IMR-90 (cell line): Measurements from ENCODE around the gene SLC22A16. TPM values are rescaled to one million over a fixed set of nuclear protein-coding genes. Genes with fewer than 3 reads are reported as not detected.

Source experiments
- ATAC-seq: fragments of 200-7000 bp; cut with Tn5 transposase; 2 replicates; pipeline ENCODE4 v1.9.1; 2020; ENCODE audit warnings: low read depth, mild to moderate bottlenecking, moderate library complexity
- BruUV-seq: library from RNA; stranded (reverse); fragments of 400-500 nt; replicated peaks from 2 replicates; lab custom pipeline; 2021; lab: Mats Ljungman, UMichigan
- CTCF ChIA-PET: fragments of 300-600 bp; formaldehyde crosslinking; extraction: SDS; loops from one replicate; lab custom pipeline; 2021; ENCODE audit warnings: antibody characterized with exemption; lab: Yijun Ruan, JAX
- POLR2A ChIA-PET: fragments of 300-600 bp; sonication (Branson Sonifier 250); formaldehyde crosslinking; loops from one replicate; lab custom pipeline; 2022; ENCODE audit warnings: antibody characterized with exemption; ENCODE audit not compliant: unreplicated experiment; lab: Charles Lee
- DNase-seq: peaks from one replicate; pipeline ENCODE4 v3.0.0; 2013
- H2AFZ ChIP-seq: replicated peaks from 2 replicates; pipeline ENCODE3; 2013; ENCODE audit warnings: low read length, mild to moderate bottlenecking; ENCODE audit not compliant: poor library complexity
- H2AK5ac ChIP-seq: 2 replicates; pipeline ENCODE4 v1.6.1; 2013; ENCODE audit warnings: low read depth, low read length, inconsistent platforms
- H2AK9ac ChIP-seq: replicated peaks from 2 replicates; pipeline ENCODE3; 2013; ENCODE audit warnings: mild to moderate bottlenecking, low read depth, low read length, moderate library complexity; ENCODE audit not compliant: poor library complexity
- H2BK120ac ChIP-seq: 2 replicates; pipeline ENCODE4 v1.6.1; 2013; ENCODE audit warnings: low read depth, low read length, inconsistent platforms
- H2BK15ac ChIP-seq: 3 replicates; pipeline ENCODE4 v1.6.1; 2013; ENCODE audit warnings: low read depth, low read length, inconsistent platforms
- H2BK20ac ChIP-seq: 2 replicates; pipeline ENCODE4 v1.6.1; 2013; ENCODE audit warnings: low read depth, mild to moderate bottlenecking, inconsistent platforms, low read length, moderate library complexity
- H2BK5ac ChIP-seq: 2 replicates; pipeline ENCODE4 v1.6.1; 2013; ENCODE audit warnings: mild to moderate bottlenecking, low read depth, low read length, inconsistent platforms; ENCODE audit not compliant: poor library complexity, severe bottlenecking
- H3K14ac ChIP-seq: replicated peaks from 2 replicates; pipeline ENCODE4 v1.6.1; 2013; ENCODE audit warnings: low read depth, low read length, inconsistent platforms
- H3K18ac ChIP-seq: 2 replicates; pipeline ENCODE4 v1.6.1; 2013; ENCODE audit warnings: low read depth, low read length, control low read depth
- H3K23ac ChIP-seq: 2 replicates; pipeline ENCODE4 v1.6.1; 2013; ENCODE audit warnings: low read depth, low read length, inconsistent platforms
- H3K27ac ChIP-seq: 2 replicates; pipeline ENCODE4 v1.5.1; 2013; ENCODE audit warnings: mild to moderate bottlenecking, control low read depth, low read length; ENCODE audit not compliant: insufficient read depth
- H3K27me3 ChIP-seq: 2 replicates; pipeline ENCODE4 v1.6.1; 2013; ENCODE audit warnings: low read length; ENCODE audit not compliant: control insufficient read depth, insufficient read depth
- H3K36me3 ChIP-seq: 2 replicates; pipeline ENCODE4 v1.6.1; 2013; ENCODE audit warnings: low read length, mixed read lengths; ENCODE audit not compliant: control insufficient read depth, insufficient read depth
- H3K4ac ChIP-seq: 2 replicates; pipeline ENCODE4 v1.6.1; 2013; ENCODE audit warnings: low read depth, low read length, inconsistent platforms
- H3K4me1 ChIP-seq: 2 replicates; pipeline ENCODE4 v1.6.1; 2013; ENCODE audit warnings: low read length, mixed read lengths; ENCODE audit not compliant: control insufficient read depth, insufficient read depth
- H3K4me2 ChIP-seq: 2 replicates; pipeline ENCODE4 v1.6.1; 2013; ENCODE audit warnings: low read depth, mild to moderate bottlenecking, control low read depth, low read length, moderate library complexity
- H3K4me3 ChIP-seq: 2 replicates; pipeline ENCODE4 v1.5.1; 2013; ENCODE audit warnings: low read depth, mild to moderate bottlenecking, control low read depth, low read length, moderate library complexity; ENCODE audit not compliant: insufficient read depth
- H3K56ac ChIP-seq: 2 replicates; pipeline ENCODE4 v1.6.1; 2013; ENCODE audit warnings: low read length, inconsistent platforms; ENCODE audit not compliant: insufficient read depth; ENCODE audit errors: extremely low read depth
- H3K79me1 ChIP-seq, 2 experiments: 2 replicates each; pipeline ENCODE4 v1.6.1; 2013; ENCODE audit warnings: low read length in 2 of 2, inconsistent platforms in 1 of 2, low read depth in 1 of 2
- H3K9ac ChIP-seq: 2 replicates; pipeline ENCODE4 v1.6.1; 2013; ENCODE audit warnings: low read depth, low read length, control low read depth
- H3K9me1 ChIP-seq: 2 replicates; pipeline ENCODE4 v1.6.1; 2013; ENCODE audit warnings: low read length, inconsistent platforms; ENCODE audit not compliant: insufficient read depth
- H3K9me3 ChIP-seq: 2 replicates; pipeline ENCODE4 v1.6.1; 2013; ENCODE audit warnings: low read length; ENCODE audit not compliant: control insufficient read depth, insufficient read depth
- H4K20me1 ChIP-seq: 2 replicates; pipeline ENCODE4 v1.6.1; 2013; ENCODE audit warnings: low read length, inconsistent platforms; ENCODE audit not compliant: insufficient read depth
- H4K5ac ChIP-seq: 2 replicates; pipeline ENCODE4 v1.6.1; 2013; ENCODE audit warnings: mild to moderate bottlenecking, low read depth, low read length, control low read depth
- H4K8ac ChIP-seq, 2 experiments: 2 replicates each; pipeline ENCODE4 v1.6.1; 2013; ENCODE audit warnings: low read depth in 2 of 2, low read length in 2 of 2, control low read depth in 1 of 2, inconsistent platforms in 1 of 2
- H4K91ac ChIP-seq: 2 replicates; pipeline ENCODE4 v1.6.1; 2013; ENCODE audit warnings: low read depth, low read length, inconsistent platforms; ENCODE audit not compliant: insufficient read depth
- BHLHE40 ChIP-seq: fragments of 150-350 bp; IDR thresholded peaks from 2 replicates; pipeline ENCODE4 v1.6.1; 2016; ENCODE audit warnings: mild to moderate bottlenecking, low read depth, low read length
- CEBPB ChIP-seq: IDR thresholded peaks from 2 replicates; pipeline ENCODE4 v1.6.1; 2012; ENCODE audit warnings: low read depth, low read length, improper control_type of control experiment
- CHD1 ChIP-seq: IDR thresholded peaks from 2 replicates; pipeline ENCODE4 v1.6.1; 2012; ENCODE audit warnings: low read depth, low read length, improper control_type of control experiment
- FOS ChIP-seq: fragments of 150-350 bp; IDR thresholded peaks from 2 replicates; pipeline ENCODE4 v1.6.1; 2016; ENCODE audit warnings: low read depth, low read length
- MAFK ChIP-seq: IDR thresholded peaks from 2 replicates; pipeline ENCODE4 v1.6.1; 2012; ENCODE audit warnings: low read depth, low read length, improper control_type of control experiment
- MAZ ChIP-seq: IDR thresholded peaks from 2 replicates; pipeline ENCODE4 v1.6.1; 2012; ENCODE audit warnings: low read depth, mild to moderate bottlenecking, low read length, improper control_type of control experiment, moderate library complexity, borderline replicate concordance
- MXI1 ChIP-seq: IDR thresholded peaks from 2 replicates; pipeline ENCODE4 v1.6.1; 2012; ENCODE audit warnings: low read depth, mild to moderate bottlenecking, low read length, moderate library complexity, borderline replicate concordance
- NFE2L2 ChIP-seq: fragments of 150-350 bp; IDR thresholded peaks from 2 replicates; pipeline ENCODE4 v1.6.1; 2016; ENCODE audit warnings: low read depth, mild to moderate bottlenecking, low read length
- POLR2A ChIP-seq: IDR thresholded peaks from 2 replicates; pipeline ENCODE4 v1.6.1; 2012; ENCODE audit warnings: mild to moderate bottlenecking, low read depth, low read length
- RAD21 ChIP-seq: IDR thresholded peaks from 2 replicates; pipeline ENCODE4 v1.6.1; 2012; ENCODE audit warnings: low read length, improper control_type of control experiment
- RCOR1 ChIP-seq: IDR thresholded peaks from 2 replicates; pipeline ENCODE4 v1.6.1; 2012; ENCODE audit warnings: mild to moderate bottlenecking, low read length, improper control_type of control experiment; ENCODE audit not compliant: insufficient replicate concordance
- RFX5 ChIP-seq: IDR thresholded peaks from 2 replicates; pipeline ENCODE4 v1.8.0; 2012; ENCODE audit warnings: low read depth, mild to moderate bottlenecking, low read length, moderate library complexity
- SMC3 ChIP-seq: fragments of 150-350 bp; IDR thresholded peaks from 2 replicates; pipeline ENCODE4 v1.6.1; 2016; ENCODE audit warnings: low read depth, mild to moderate bottlenecking, antibody characterized with exemption, low read length, moderate library complexity
- WGBS, 2 experiments: methylation state at CpG; one replicate each; pipeline versions ENCODE4 v1.1.5 to v1.1.7; 2013; ENCODE audit warnings: missing lambda C conversion rate in 2 of 2; ENCODE audit not compliant: insufficient read length in 1 of 2; ENCODE audit errors: extremely low coverage in 2 of 2; 5-methylcytosine and 5-hydroxymethylcytosine counted together
- dilution Hi-C: fragments of 300-500 bp; cut with HindIII; formaldehyde crosslinking; loops from one replicate; pipeline ENCODE4 v1.14.3; 2018; ENCODE audit warnings: low sequenced_read_pairs; ENCODE audit not compliant: unreplicated experiment
- in situ Hi-C: fragments of 300-500 bp; cut with MboI; formaldehyde crosslinking; loops from 3 replicates; pipeline ENCODE4 v1.14.3; 2019; ENCODE audit warnings: low sequenced_read_pairs, inconsistent platforms, mixed read lengths
- intact Hi-C: fragments of 100-400 bp; cut with micrococcal nuclease; formaldehyde crosslinking; loops from 2 replicates; pipeline ENCODE4 v1.10.0; 2022
- polyA plus RNA-seq, 3 experiments: library from polyadenylated mRNA; depleted of rRNA; stranded (reverse); fragments of >200 nt; gene quantifications; 2 replicates each; pipeline ENCODE4 v1.2.3, GENCODE V29; 2012; ENCODE audit warnings: low replicate concordance in 1 of 3
- total RNA-seq: library from RNA; depleted of rRNA; stranded (reverse); fragments of >200 nt; gene quantifications from 2 replicates; pipeline ENCODE4 v1.2.3, GENCODE V29; 2012
- TF ChIP-seq, protein P1 (sequence below): fragments of 150-350 bp; IDR thresholded peaks from 2 replicates; pipeline ENCODE4 v1.6.1; 2017; ENCODE audit warnings: mild to moderate bottlenecking, antibody characterized with exemption, low read length, low read depth
- TF ChIP-seq, protein P2 (sequence below): fragments of 150-350 bp; IDR thresholded peaks from 2 replicates; pipeline ENCODE4 v1.6.1; 2016; ENCODE audit warnings: low read depth, mild to moderate bottlenecking, low read length, moderate library complexity, borderline replicate concordance
- TF ChIP-seq, protein P3 (sequence below): conservative IDR thresholded peaks from 2 replicates; pipeline ENCODE4 v1.5.1; 2012; ENCODE audit warnings: mild to moderate bottlenecking, low read depth, low read length, improper control_type of control experiment

Gene SLC22A16
- total and polyA plus RNA-seq, 2 of the 4 experiments (the other 2 are of a cell fraction) = not detected

DNA sequence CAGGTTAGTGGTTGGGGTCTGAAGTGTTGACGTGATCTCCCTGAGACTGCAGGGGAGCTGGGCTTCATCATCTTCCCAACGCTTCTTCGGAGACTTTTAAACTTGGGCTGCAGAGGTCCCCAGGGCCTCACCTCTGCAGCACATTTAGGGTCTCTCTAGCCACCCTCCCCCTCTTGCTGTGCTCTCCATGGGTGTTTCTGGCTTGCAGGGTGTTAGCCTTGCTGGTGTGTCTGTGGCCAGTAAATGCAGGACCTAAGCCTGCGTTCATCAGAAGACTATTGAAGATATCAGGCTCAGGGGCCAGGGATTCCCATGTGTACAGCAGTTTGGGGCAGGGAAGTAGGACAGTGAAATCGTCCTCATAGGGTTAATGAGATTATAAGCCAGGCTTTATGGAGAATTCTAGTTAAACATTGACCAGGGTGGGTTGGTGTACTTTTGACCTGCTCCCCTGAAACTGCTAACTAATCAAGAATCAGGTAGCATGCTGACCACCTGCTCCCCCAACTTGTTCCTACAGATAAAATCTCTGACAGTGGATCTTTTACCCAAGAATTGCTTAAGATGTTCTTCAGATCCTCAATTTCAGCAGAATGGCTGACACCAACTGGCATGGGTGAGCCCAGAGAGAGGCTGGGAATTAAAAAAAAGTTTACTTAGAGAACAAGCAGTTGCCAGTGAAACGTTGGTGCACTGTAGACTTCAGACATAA is 57.2 kb downstream of the SLC22A16 start:
- Histone ChIP-seq H2AFZ (no peak overlapping the region), H3K27me3 (peaks cover 2% of the 10 kb centered on the region), H2BK120ac (no peak overlapping the region), H3K4ac (no peak overlapping the region), H2BK15ac (no peak overlapping the region), H3K23ac (no peak overlapping the region), H3K36me3 (no peaks in the 10 kb centered on the region), H3K79me1 (no peaks in the 10 kb centered on the region), H3K9me1 (no peaks in the 10 kb centered on the region), H2BK5ac (no peak overlapping the region), H4K20me1 (no peaks in the 10 kb centered on the region), H4K5ac (no peak overlapping the region), H3K56ac (no peak overlapping the region), H3K9me3 (peaks cover 2% of the 10 kb centered on the region), H3K14ac (no peak overlapping the region), H4K91ac (no peak overlapping the region), H3K4me3 (no peak overlapping the region), H2AK9ac (no peak overlapping the region), H3K18ac (no peak overlapping the region), H3K4me1 (no peaks in the 10 kb centered on the region), H2BK20ac (no peak overlapping the region), H4K8ac (no peak overlapping the region), H2AK5ac (no peak overlapping the region), H3K9ac (no peak overlapping the region), H3K4me2 (no peak overlapping the region), H3K27ac (no peak overlapping the region)
- ATAC-seq (no peak), DNase-seq (no peak)
- dilution Hi-C loops (no loop called here), intact Hi-C loops (no loop called here), in situ Hi-C loops (no loop called here)
- TF ChIP-seq NFE2L2 (no peak), POLR2A (no peak), SMC3 (no peak), CEBPB (no peak), FOS (no peak), CHD1 (no peak), MAZ (no peak), RFX5 (no peak), RCOR1 (no peak), RAD21 (no peak), BHLHE40 (no peak), MAFK (no peak), MXI1 (no peak)
- TF ChIP-seq, protein P1, sequence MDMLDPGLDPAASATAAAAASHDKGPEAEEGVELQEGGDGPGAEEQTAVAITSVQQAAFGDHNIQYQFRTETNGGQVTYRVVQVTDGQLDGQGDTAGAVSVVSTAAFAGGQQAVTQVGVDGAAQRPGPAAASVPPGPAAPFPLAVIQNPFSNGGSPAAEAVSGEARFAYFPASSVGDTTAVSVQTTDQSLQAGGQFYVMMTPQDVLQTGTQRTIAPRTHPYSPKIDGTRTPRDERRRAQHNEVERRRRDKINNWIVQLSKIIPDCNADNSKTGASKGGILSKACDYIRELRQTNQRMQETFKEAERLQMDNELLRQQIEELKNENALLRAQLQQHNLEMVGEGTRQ = no peak
- TF ChIP-seq, protein P2, sequence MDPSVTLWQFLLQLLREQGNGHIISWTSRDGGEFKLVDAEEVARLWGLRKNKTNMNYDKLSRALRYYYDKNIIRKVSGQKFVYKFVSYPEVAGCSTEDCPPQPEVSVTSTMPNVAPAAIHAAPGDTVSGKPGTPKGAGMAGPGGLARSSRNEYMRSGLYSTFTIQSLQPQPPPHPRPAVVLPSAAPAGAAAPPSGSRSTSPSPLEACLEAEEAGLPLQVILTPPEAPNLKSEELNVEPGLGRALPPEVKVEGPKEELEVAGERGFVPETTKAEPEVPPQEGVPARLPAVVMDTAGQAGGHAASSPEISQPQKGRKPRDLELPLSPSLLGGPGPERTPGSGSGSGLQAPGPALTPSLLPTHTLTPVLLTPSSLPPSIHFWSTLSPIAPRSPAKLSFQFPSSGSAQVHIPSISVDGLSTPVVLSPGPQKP = no peak
- TF ChIP-seq, protein P3, sequence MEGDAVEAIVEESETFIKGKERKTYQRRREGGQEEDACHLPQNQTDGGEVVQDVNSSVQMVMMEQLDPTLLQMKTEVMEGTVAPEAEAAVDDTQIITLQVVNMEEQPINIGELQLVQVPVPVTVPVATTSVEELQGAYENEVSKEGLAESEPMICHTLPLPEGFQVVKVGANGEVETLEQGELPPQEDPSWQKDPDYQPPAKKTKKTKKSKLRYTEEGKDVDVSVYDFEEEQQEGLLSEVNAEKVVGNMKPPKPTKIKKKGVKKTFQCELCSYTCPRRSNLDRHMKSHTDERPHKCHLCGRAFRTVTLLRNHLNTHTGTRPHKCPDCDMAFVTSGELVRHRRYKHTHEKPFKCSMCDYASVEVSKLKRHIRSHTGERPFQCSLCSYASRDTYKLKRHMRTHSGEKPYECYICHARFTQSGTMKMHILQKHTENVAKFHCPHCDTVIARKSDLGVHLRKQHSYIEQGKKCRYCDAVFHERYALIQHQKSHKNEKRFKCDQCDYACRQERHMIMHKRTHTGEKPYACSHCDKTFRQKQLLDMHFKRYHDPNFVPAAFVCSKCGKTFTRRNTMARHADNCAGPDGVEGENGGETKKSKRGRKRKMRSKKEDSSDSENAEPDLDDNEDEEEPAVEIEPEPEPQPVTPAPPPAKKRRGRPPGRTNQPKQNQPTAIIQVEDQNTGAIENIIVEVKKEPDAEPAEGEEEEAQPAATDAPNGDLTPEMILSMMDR = no peak
- POLR2A ChIA-PET = no interaction called here
- no TSS peak for BruUV-seq
- WGBS, 2 experiments = 7% methylated on average over 2 of the region's 6 CpGs; no CpG with 5 or more reads in 1 of the 2 experiments
- CTCF ChIA-PET = no interaction called here
